Cortex of kidney (tissue), 1 donor: Measurements from ENCODE around the gene AGO4.
"Not testable (repeated sequence)": the region's sequence is repeated elsewhere in the genome, so short reads cannot be mapped to it uniquely, and the experiment has no call there.

Experiments used
- DNase-seq: peaks from one replicate; lab custom pipeline; 2025; lab: John Stamatoyannopoulos, UW

AGO4 gene

GRCh38 chr1:35810096-35810881 is 2.5 kb downstream of the AGO4 start:
- no peak for DNase-seq

- DNase-seq: not testable (repeated sequence)
Measured at GRCh38 chr1:35812754-35813153, 4.9 kb downstream of the AGO4 start.

GRCh38 chr1:35825255-35825654 is 17.4 kb downstream of the AGO4 start:
- DNase-seq: no peak

- no peak for DNase-seq
Measured at GRCh38 chr1:35832276-35832905, 24.6 kb downstream of the AGO4 start.

- no peak for DNase-seq
Measured at GRCh38 chr1:35833395-35833794, 25.6 kb downstream of the AGO4 start.

- DNase-seq: no peak
Measured at GRCh38 chr1:35834218-35834617, 26.4 kb downstream of the AGO4 start.

GRCh38 chr1:35835398-35835797 is 27.6 kb downstream of the AGO4 start:
- no peak for DNase-seq

- DNase-seq: no peak
Measured at GRCh38 chr1:35836734-35837133, 28.9 kb downstream of the AGO4 start.

GRCh38 chr1:35838693-35839245 is 31.0 kb downstream of the AGO4 start:
- DNase-seq: no peak

GRCh38 chr1:35844826-35845225 is 37.0 kb downstream of the AGO4 start:
- no peak for DNase-seq

- DNase-seq: no peak
Measured at GRCh38 chr1:35845766-35846165, 38.0 kb downstream of the AGO4 start.

GRCh38 chr1:35847935-35848565 is 40.2 kb downstream of the AGO4 start:
- no peak for DNase-seq

- no peak for DNase-seq
Measured at GRCh38 chr1:35850051-35850450, 42.2 kb downstream of the AGO4 start.

GRCh38 chr1:35850716-35851115 is 42.9 kb downstream of the AGO4 start:
- no peak for DNase-seq

GRCh38 chr1:35851132-35851869 is 43.5 kb downstream of the AGO4 start:
- no peak for DNase-seq

- DNase-seq: no peak
Measured at GRCh38 chr1:35852241-35852640, 44.4 kb downstream of the AGO4 start.

- no peak for DNase-seq
Measured at GRCh38 chr1:35854989-35855700, 47.3 kb downstream of the AGO4 start.

GRCh38 chr1:35856964-35857363 is 49.1 kb downstream of the AGO4 start:
- DNase-seq: no peak

- DNase-seq: no peak
Measured at GRCh38 chr1:35857830-35858229, 50.0 kb downstream of the AGO4 start.

GRCh38 chr1:35860696-35861095 is 52.9 kb downstream of the AGO4 start:
- no peak for DNase-seq

- no peak for DNase-seq
Measured at GRCh38 chr1:35863136-35863535, 55.3 kb downstream of the AGO4 start.
